ENCODE measurements around the gene RBP7. TPM values are rescaled to one million over a fixed set of nuclear protein-coding genes. Genes with fewer than 3 reads are reported as not detected.
A peak's percentile ranks its signal among the peaks of the same experiment; 100 is the strongest.
"Not testable (repeated sequence)": the region's sequence is repeated elsewhere in the genome, so short reads cannot be mapped to it uniquely, and the experiment has no call there.

Gene RBP7
- polyA plus RNA-seq (ENCODE audit: insufficient read length in 10 of 10), result 1 to 10 TPM; 1.6 to 6.0 (median 4.1) TPM
- long read RNA-seq, donor 1, partial matches to known transcripts, result 0 of 2 reads
- long read RNA-seq, donor 1, other reads (novel, unspliced or antisense), result 0 of 2 reads
- long read RNA-seq, donor 2, result 0 reads
- long read RNA-seq, donor 3, result 0 reads
- long read RNA-seq, donor 4, partial matches to known transcripts, result 0 of 2 reads
- long read RNA-seq, donor 4, other reads (novel, unspliced or antisense), result 0 of 2 reads
- long read RNA-seq, donor 5, partial matches to known transcripts, result 0 of 1 reads
- long read RNA-seq, donor 5, other reads (novel, unspliced or antisense), result 0 of 1 reads
- long read RNA-seq, donor 6, partial matches to known transcripts, result 0 of 2 reads
- long read RNA-seq, donor 6, other reads (novel, unspliced or antisense), result 0 of 2 reads
- long read RNA-seq, donor 7, partial matches to known transcripts, result 0 of 2 reads
- long read RNA-seq, donor 7, other reads (novel, unspliced or antisense), result 0 of 2 reads
- long read RNA-seq, donor 8, result 0 reads
- long read RNA-seq, donor 9, result 0 reads

- peak in 1 of 3 donors; percentile 26 for DNase-seq
These were observed at the start of gene RBP7 for GRCh38 chr1:9996624-9997582. TSS of gene RBP7 (plus strand) at chr1:9997228. CDS start at chr1:9997259, 31 bp downstream.

GRCh38 chr1:9957726-9958125, 39.3 kb upstream of the RBP7 start:
- no peak for DNase-seq

GRCh38 chr1:9960011-9960410, 37.0 kb upstream of the RBP7 start:
- peak in 1 of 3 donors; percentile 15 for DNase-seq

- DNase-seq, result peak; percentile 33 to 43 (median 34)
These were observed 36.1 kb upstream of the RBP7 start for GRCh38 chr1:9960706-9961562.

- no peak for DNase-seq
These were observed 12.8 kb upstream of the RBP7 start for GRCh38 chr1:9984253-9984652.

- no peak for DNase-seq
These were observed 12.0 kb upstream of the RBP7 start for GRCh38 chr1:9985001-9985400.

- no peak for DNase-seq
These were observed 7.3 kb upstream of the RBP7 start for GRCh38 chr1:9989773-9990172.

- peak in 1 of 3 donors; percentile 20 for DNase-seq
These were observed 6.1 kb upstream of the RBP7 start for GRCh38 chr1:9990944-9991343.

- no peak for DNase-seq
These were observed 4.1 kb upstream of the RBP7 start for GRCh38 chr1:9992910-9993309.

- no peak for DNase-seq
These were observed 3.4 kb upstream of the RBP7 start for GRCh38 chr1:9993561-9994075.

- DNase-seq, result no peak
These were observed 4.1 kb downstream of the RBP7 start for GRCh38 chr1:10001016-10001665.

- DNase-seq, result not testable (repeated sequence)
These were observed 8.2 kb downstream of the RBP7 start for GRCh38 chr1:10005248-10005647.

GRCh38 chr1:10007169-10007568, 10.1 kb downstream of the RBP7 start:
- DNase-seq, result peak in 2 of 3 donors; percentile 36 to 60

- no peak for DNase-seq
These were observed 17.0 kb downstream of the RBP7 start for GRCh38 chr1:10014016-10014415.

- DNase-seq, result no peak
These were observed 22.5 kb downstream of the RBP7 start for GRCh38 chr1:10019561-10019960.

GRCh38 chr1:10020086-10020485, 23.1 kb downstream of the RBP7 start:
- DNase-seq, result no peak

GRCh38 chr1:10020678-10021077, 23.6 kb downstream of the RBP7 start:
- DNase-seq, result not testable (repeated sequence)

- DNase-seq, result not testable (repeated sequence)
These were observed 25.0 kb downstream of the RBP7 start for GRCh38 chr1:10021992-10022391.

- no peak for DNase-seq
These were observed 25.6 kb downstream of the RBP7 start for GRCh38 chr1:10022656-10023055.

GRCh38 chr1:10025354-10025753, 28.3 kb downstream of the RBP7 start:
- DNase-seq, result no peak
